GM12874 (cell line): Measurements from ENCODE around the gene CRYL1.

Experiments
- CTCF ChIP-seq: IDR thresholded peaks from 2 replicates; pipeline ENCODE4 v1.5.1; 2011; ENCODE audit warnings: low read depth, mild to moderate bottlenecking, control low read depth, low read length, moderate library complexity; ENCODE audit not compliant: insufficient read depth

CRYL1 gene

GRCh38 chr13:20420938-20421337 lies 104.7 kb downstream of the CRYL1 start:
- TF ChIP-seq CTCF: no peak

- TF ChIP-seq CTCF: no peak
These were observed 106.7 kb downstream of the CRYL1 start for GRCh38 chr13:20418953-20419352.

- TF ChIP-seq CTCF: no peak
These were observed 109.4 kb downstream of the CRYL1 start for GRCh38 chr13:20416223-20416745.

- TF ChIP-seq CTCF: no peak
These were observed 110.0 kb downstream of the CRYL1 start for GRCh38 chr13:20415694-20416107.

GRCh38 chr13:20415306-20415679 lies 110.4 kb downstream of the CRYL1 start:
- no peak for TF ChIP-seq CTCF

- no peak for TF ChIP-seq CTCF
These were observed 110.9 kb downstream of the CRYL1 start for GRCh38 chr13:20414546-20415305.

- TF ChIP-seq CTCF: no peak
These were observed 112.8 kb downstream of the CRYL1 start for GRCh38 chr13:20412691-20413355.
